Mucosa of descending colon (tissue), 3 donors: Measurements from ENCODE around the gene OASL. TPM values are rescaled to one million over a fixed set of nuclear protein-coding genes. Genes with fewer than 3 reads are reported as not detected.

Experiments
- ATAC-seq: fragments of 200-7000 bp; cut with Tn5 transposase; one replicate; pipeline ENCODE4 v1.9.1; 2020; ENCODE audit warnings: mild to moderate bottlenecking, moderate library complexity
- DNase-seq, 3 donors: peaks; one replicate each; pipeline ENCODE4 v3.0.0-alpha.2; 2020
- H3K36me3 ChIP-seq: fragments of 200-600 bp; one replicate; pipeline ENCODE4 v1.8.0; 2021; ENCODE audit warnings: low read depth, mild to moderate bottlenecking
- H3K4me1 ChIP-seq: fragments of 200-600 bp; one replicate; pipeline ENCODE4 v1.8.0; 2021; ENCODE audit warnings: low read depth, mild to moderate bottlenecking
- H3K4me3 ChIP-seq: fragments of 200-600 bp; one replicate; pipeline ENCODE4 v1.8.0; 2021; ENCODE audit warnings: mild to moderate bottlenecking
- H3K9me3 ChIP-seq: fragments of 200-600 bp; one replicate; pipeline ENCODE4 v1.8.0; 2021; ENCODE audit warnings: mild to moderate bottlenecking
- CTCF ChIP-seq: fragments of 200-600 bp; IDR thresholded peaks from one replicate; pipeline ENCODE4 v1.8.0; 2022; ENCODE audit warnings: antibody characterized with exemption, mild to moderate bottlenecking
- intact Hi-C, 2 donors: fragments of 100-400 bp; cut with DNase I in 1 of 2; cut with micrococcal nuclease in 1 of 2; formaldehyde crosslinking; loops; one replicate each; pipeline versions ENCODE4 v1.11.0 to v1.11.1; 2022; cut with DNase I, micrococcal nuclease
- total RNA-seq, 3 donors: library from RNA; stranded (reverse); fragmentation: NEBNext Ultra II Directional in 2 of 3; extraction: Animal tissue kit (Norgen Biotek cat#: 25700) in 2 of 3; gene quantifications; one replicate each; pipeline versions ENCODE4 v1.2.1 to v1.2.4, GENCODE V29; 2021 to 2023
- donor health status: DM: no; HTN: no; CAD: no; lungs with moderate emphysema.
- donor health status: DM: no; HTN: no; CAD: no.
- donor health status: DM: no; HTN: yes; CAD: no.

Gene OASL
- total RNA-seq, 3 donors from 2014 or later: 3.7 to 32.4 (median 10.2) TPM

DNA sequence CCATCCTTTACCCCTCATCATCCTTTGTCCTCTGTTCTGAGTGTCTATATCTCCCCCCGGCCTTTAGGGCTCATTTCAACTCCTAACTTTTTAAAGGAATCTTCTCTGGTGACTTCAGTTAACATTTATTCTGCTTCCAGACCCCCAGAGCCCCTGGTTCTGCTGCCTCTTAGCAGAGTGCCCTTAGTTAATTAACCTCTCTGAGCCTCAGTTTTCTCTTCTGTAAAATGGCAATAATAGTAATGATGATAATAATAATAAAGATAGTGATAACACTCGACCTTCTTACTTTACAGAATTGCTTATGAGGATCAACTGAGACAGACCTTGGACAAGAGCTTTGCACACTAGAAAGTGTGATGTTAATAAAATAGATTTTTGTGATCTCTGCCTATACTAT lies 16.3 kb downstream of the OASL start:
- intact Hi-C loops: no loop called here
- Histone ChIP-seq H3K4me1 (peaks cover 16% of the 10 kb centered on the region), H3K36me3 (no peaks in the 10 kb centered on the region), H3K4me3 (no peak overlapping the region), H3K9me3 (no peaks in the 10 kb centered on the region)
- TF ChIP-seq CTCF: no peak
- DNase-seq: no peak
- no peak for ATAC-seq

DNA sequence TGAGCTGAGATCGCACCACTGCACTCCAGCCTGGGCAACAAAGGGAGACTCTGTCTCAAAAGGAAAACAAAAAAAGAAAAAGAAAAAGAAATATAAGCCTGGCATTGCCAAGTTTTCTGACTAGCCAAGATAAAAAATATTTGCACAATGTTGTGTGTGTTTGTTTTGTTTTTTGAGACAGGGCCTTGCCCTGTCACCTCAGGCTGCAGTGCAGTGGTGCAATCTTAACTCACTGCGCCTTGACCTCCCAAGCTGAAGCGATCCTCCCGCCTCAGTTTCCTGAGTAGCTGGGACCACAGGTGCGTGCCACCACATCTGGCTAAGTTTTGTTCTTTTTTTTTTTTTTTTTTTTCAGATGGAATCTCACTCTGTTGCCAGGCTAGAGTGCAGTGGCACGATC lies 17.3 kb downstream of the OASL start:
- intact Hi-C loops: no loop called here
- ATAC-seq: no peak
- no peak for TF ChIP-seq CTCF

GRCh38 chr12:121018860-121019617 lies 20.0 kb downstream of the OASL start:
- no peaks in the 10 kb centered on the region for H3K36me3 ChIP-seq
- intact Hi-C loops: no loop called here
- H3K9me3 ChIP-seq: no peaks in the 10 kb centered on the region
- no peak for TF ChIP-seq CTCF
- ATAC-seq: no peak
- H3K4me3 ChIP-seq: no peak overlapping the region
- no peak for DNase-seq
- H3K4me1 ChIP-seq: peaks cover 8% of the 10 kb centered on the region

More for the DNA sequence above, 17.3 kb downstream of the OASL start:
- Histone ChIP-seq H3K36me3 (no peaks in the 10 kb centered on the region), H3K4me3 (no peak overlapping the region), H3K4me1 (peaks cover 16% of the 10 kb centered on the region), H3K9me3 (no peaks in the 10 kb centered on the region)
- DNase-seq: no peak

DNA sequence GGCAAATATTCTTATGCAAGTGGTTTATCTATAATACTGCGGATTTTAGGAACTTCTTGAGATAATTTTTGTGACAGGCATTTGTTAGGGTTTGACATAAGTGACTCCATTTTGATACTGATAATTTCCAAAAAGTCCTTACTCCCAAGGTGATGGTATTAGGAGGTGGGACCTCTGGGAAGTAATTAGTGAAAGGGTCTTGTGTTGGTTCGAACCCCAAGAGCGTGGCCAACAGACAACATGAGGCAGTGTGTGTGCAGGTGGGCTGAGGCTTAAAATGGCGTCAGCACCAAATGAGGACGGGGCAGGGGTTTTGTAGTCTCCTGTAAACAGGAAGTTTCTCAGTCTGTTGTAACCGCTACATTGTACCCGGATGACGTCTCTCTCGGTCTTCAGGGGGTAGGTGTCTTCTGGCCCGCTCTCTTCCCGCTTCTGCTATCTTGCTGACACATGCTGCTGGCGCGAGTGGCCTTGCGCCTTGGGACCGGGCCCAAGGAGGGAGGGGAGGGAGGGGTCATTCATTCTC lies 21.0 kb downstream of the OASL start:
- Histone ChIP-seq H3K4me1 (peaks cover 8% of the 10 kb centered on the region), H3K36me3 (no peaks in the 10 kb centered on the region), H3K9me3 (no peaks in the 10 kb centered on the region), H3K4me3 (no peak overlapping the region)
- no peak for ATAC-seq
- intact Hi-C loops: no loop called here
- no peak for DNase-seq
- no peak for TF ChIP-seq CTCF

GRCh38 chr12:121015825-121016766 lies 22.9 kb downstream of the OASL start, which contains the start of gene C12orf43:
Gene C12orf43 (minus strand): TSS chr12:121016487. CDS start chr12:121016474, 13 bp downstream.
- intact Hi-C loops: no loop called here
- ATAC-seq: peak; percentile 99
- Histone ChIP-seq H3K9me3 (no peaks in the 10 kb centered on the region), H3K4me3 (peak within 1 kb of the TSS; percentile 58), H3K4me1 (peaks cover 8% of the 10 kb centered on the region), H3K36me3 (no peaks in the 10 kb centered on the region)
- TF ChIP-seq CTCF: no peak
- DNase-seq: peak; percentile 91 to 97 (median 92)
